ENCODE data around the gene NEK1.
"Not testable (repeated sequence)": the region's sequence is repeated elsewhere in the genome, so short reads cannot be mapped to it uniquely, and the experiment has no call there.

The NEK1 gene

GRCh38 chr4:169626331-169627282, 14.2 kb upstream of the NEK1 start:
- peak; percentile 80 for DNase-seq (ENCODE audit: low read depth)
- no peak for TF ChIP-seq CTCF (conservative IDR thresholded peaks at IDR 0.05; ENCODE audit: low read depth, low read length)
- no peak overlapping the region for H3K4me3 ChIP-seq (ENCODE audit: low read length)

- no peak for TF ChIP-seq CTCF (conservative IDR thresholded peaks at IDR 0.05; ENCODE audit: low read depth, low read length)
Observed at GRCh38 chr4:169625886-169626285, 13.5 kb upstream of the NEK1 start.

GRCh38 chr4:169624012-169624411, 11.6 kb upstream of the NEK1 start:
- DNase-seq (ENCODE audit: low read depth); H3K4me3 ChIP-seq (ENCODE audit: low read length): not testable (repeated sequence)

More at GRCh38 chr4:169625886-169626285, 13.5 kb upstream of the NEK1 start:
- no peak overlapping the region for H3K4me3 ChIP-seq (ENCODE audit: low read length)
- no peak for DNase-seq (ENCODE audit: low read depth)

- TF ChIP-seq CTCF (conservative IDR thresholded peaks at IDR 0.05; ENCODE audit: low read depth, low read length) = no peak
- H3K4me3 ChIP-seq (ENCODE audit: low read length) = peak overlapping the region; percentile 91
- DNase-seq (ENCODE audit: low read depth) = no peak
Observed at GRCh38 chr4:169622566-169622965, 10.2 kb upstream of the NEK1 start.

GRCh38 chr4:169621731-169622492, 9.5 kb upstream of the NEK1 start:
- TF ChIP-seq CTCF (conservative IDR thresholded peaks at IDR 0.05; ENCODE audit: low read depth, low read length) = no peak
- DNase-seq (ENCODE audit: low read depth) = no peak

GRCh38 chr4:169620880-169621248, 8.5 kb upstream of the NEK1 start:
- TF ChIP-seq CTCF (conservative IDR thresholded peaks at IDR 0.05; ENCODE audit: low read depth, low read length) = no peak
- no peak for DNase-seq (ENCODE audit: low read depth)
- H3K4me3 ChIP-seq (ENCODE audit: low read length) = peak overlapping the region; percentile 91

More at GRCh38 chr4:169621731-169622492, 9.5 kb upstream of the NEK1 start:
- H3K4me3 ChIP-seq (ENCODE audit: low read length) = peak overlapping the region; percentile 91

Measured in retinal pigment epithelial cell (primary cell).